Sciatic nerve (tissue), 2 donors: ENCODE results near the gene ACTL7A. TPM values are rescaled to one million over a fixed set of nuclear protein-coding genes. Genes with fewer than 3 reads are reported as not detected.
"Not testable (repeated sequence)": the region's sequence is repeated elsewhere in the genome, so short reads cannot be mapped to it uniquely, and the experiment has no call there.

Experiments
- ATAC-seq: fragments of 200-7000 bp; cut with Tn5 transposase; one replicate; pipeline ENCODE4 v1.9.1; 2020; ENCODE audit warnings: mild to moderate bottlenecking, moderate library complexity
- DNase-seq: peaks from one replicate; pipeline ENCODE4 v3.0.0-alpha.2; 2020; ENCODE audit warnings: low spot score
- intact Hi-C: fragments of 100-400 bp; cut with DNase I; formaldehyde crosslinking; loops from one replicate; pipeline ENCODE4 v1.14.2; 2022
- total RNA-seq: library from RNA; stranded (reverse); fragmentation: NEBNext Ultra II Directional; extraction: Animal tissue kit (Norgen Biotek cat#: 25700); gene quantifications from one replicate; pipeline ENCODE4 v1.2.1, GENCODE V29; 2021
- donor health status: DM: no; HTN: no; CAD: no.
- donor health status: DM: no; HTN: no; CAD: no.

Gene ACTL7A
- total RNA-seq, 1 donor from 2014 or later, result not detected

- ATAC-seq, result no peak
- no peak for DNase-seq
- intact Hi-C loops, result no loop called here
These were observed 5.8 kb downstream of the ACTL7A start for GRCh38 chr9:108867829-108868228.

DNA sequence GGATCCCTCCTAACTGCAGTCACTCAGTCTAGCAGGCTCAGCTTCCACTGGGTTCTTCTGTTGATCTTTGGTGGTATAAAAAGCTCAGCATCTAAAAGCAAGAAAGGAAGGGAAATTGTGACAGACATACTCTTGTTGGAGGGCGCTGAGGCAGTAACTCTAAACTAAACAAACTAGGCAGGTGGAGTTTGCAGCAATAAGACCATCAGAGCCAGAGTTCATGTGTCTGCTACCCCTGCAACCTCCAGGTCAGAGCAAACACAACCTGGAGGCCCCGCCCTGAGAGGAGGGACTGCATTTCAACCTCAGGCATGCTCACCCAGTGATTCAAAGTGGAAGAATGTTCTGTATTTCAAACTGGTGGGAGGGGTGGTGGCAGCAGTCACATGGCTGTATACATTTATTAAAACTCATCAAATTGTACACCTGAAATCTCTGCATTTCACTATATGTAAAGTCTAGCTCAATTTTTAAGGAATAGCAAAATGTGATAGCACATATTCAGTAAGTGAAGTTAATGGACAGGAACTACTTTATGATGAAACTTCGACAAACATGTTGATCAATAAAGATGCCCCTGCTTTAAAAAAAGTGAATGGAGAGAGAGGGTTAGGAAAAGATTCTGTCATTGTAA lies 7.1 kb downstream of the ACTL7A start:
- intact Hi-C loops, result no loop called here
- no peak for ATAC-seq
- DNase-seq, result no peak

GRCh38 chr9:108874058-108874788 lies 12.2 kb downstream of the ACTL7A start:
- no peak for DNase-seq
- no peak for ATAC-seq
- intact Hi-C loops, result no loop called here

DNA sequence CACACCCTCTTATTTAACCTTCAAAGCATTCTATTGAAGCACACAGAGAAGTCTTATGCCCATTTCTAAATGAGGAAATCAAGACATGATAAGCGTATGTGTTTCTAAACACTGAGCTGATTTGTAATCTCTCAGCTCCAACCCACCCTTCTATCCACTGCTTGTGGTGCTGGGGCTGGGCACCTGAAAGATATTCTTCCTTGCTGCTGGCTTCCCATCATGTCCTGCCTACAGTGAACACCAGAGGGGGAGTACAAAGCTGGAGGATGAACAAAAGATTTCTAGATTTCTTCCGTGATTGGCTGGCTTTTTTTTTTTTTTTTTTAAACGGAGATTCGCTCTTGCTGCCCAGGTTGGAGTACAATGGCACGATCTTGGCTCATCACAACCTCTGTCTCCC lies 14.4 kb downstream of the ACTL7A start:
- intact Hi-C loops, result no loop called here
- no peak for ATAC-seq

GRCh38 chr9:108877524-108877923 lies 15.5 kb downstream of the ACTL7A start:
- ATAC-seq (no peak), DNase-seq (no peak)
- intact Hi-C loops, result no loop called here

More for the DNA sequence above, 14.4 kb downstream of the ACTL7A start:
- DNase-seq, result no peak

- intact Hi-C loops, result no loop called here
- no peak for ATAC-seq
- DNase-seq, result no peak
These were observed 18.8 kb downstream of the ACTL7A start for GRCh38 chr9:108880738-108881316.

GRCh38 chr9:108882052-108882888 lies 20.2 kb downstream of the ACTL7A start:
- DNase-seq, result no peak
- no peak for ATAC-seq
- intact Hi-C loops, result no loop called here

DNA sequence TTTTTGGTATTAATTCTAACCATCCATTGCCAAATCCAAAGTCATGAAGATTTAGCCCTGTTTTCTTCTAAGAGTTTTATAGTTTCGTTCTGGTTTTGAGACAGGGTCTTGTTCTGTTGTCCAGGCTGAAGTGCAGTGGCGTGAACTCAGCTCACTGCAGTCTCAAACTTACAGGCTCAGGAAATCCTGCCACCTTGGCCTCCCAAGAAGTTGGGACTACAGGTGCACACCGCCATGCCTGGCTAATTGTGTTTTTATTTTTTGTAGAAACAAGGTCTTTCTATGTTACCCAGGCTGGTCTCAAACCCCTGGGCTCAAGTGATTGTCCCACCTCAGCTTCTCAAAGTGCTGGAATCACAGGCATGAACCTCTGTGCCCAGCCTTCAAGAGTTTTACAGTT lies 21.0 kb downstream of the ACTL7A start:
- ATAC-seq (no peak), DNase-seq (no peak)
- intact Hi-C loops, result no loop called here

DNA sequence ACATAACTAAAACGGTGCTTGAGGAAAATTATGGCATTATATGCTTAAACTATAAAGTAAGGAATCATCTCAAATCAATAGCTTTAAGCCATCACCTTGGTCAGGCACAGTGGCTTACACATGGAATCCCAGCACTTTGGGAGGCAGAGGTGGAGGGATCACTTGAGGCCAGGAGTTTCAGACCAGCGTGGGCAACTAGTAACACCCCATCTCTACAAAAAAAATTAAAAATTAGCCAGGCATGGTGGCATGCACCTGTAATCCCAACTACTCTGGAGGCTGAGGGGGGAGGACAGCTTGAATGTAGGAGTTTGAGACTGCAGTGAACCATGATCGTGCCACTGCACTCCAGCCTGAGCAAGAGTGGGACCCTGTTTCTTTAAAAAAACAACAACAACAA lies 22.6 kb downstream of the ACTL7A start:
- DNase-seq (no peak), ATAC-seq (no peak)
- intact Hi-C loops, result no loop called here

GRCh38 chr9:108885643-108886348 lies 23.7 kb downstream of the ACTL7A start:
- ATAC-seq, result no peak
- no peak for DNase-seq
- intact Hi-C loops, result no loop called here

DNA sequence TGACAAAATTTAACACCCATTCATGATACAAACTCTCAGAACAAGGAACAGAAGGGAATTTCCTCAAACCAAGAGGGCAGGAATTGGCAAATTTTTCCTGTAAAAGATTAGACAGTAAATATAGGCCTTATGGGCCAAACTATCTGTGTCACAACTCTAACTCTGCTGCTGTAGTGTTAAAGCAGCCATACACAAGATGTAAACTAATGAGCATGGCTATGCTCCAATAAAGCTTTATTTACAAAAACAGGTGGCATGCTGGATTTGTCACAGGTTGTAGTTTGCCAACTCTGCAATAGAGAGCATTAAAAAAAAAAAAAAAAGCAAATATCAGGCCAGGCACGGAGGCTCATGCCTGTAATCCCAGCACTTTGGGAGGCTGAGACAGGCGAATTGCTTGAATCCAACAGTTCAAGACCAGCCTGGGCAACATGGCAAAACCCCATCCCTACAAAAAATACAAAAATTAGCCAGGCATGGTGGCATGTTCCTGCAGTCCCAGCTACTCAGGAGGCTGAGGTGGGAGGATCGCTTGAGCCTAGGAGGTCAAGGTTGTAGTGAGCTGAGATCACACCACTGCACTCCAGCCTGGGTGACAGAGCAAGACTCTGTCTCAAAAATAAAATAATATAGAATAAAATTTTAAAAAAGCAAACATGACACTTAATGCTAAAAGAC lies 24.7 kb downstream of the ACTL7A start:
- DNase-seq, intact Hi-C loops, ATAC-seq: not testable (repeated sequence)

DNA sequence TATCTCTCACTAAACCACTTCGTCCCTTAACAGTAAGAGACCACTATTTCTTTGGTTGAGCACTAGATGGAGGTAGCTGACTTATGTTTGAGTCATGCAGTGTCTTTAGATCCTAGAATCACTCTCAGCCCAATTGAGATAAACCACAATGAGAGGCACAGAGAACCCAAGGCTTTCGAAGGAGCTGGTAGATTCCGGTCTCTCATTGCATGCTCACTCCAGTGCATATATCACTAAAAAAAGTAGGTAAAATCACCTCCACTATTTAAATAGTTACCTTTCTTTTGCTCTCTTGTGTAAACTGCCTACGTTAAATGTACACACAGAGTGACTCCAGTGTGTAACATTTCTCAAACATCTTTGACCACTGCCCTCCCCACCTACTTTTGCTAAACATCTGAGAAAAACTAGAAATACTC lies 27.6 kb downstream of the ACTL7A start:
- ATAC-seq (no peak), DNase-seq (no peak)
- intact Hi-C loops, result no loop called here

GRCh38 chr9:108894225-108894997 lies 32.3 kb downstream of the ACTL7A start:
- intact Hi-C loops, result no loop called here
- no peak for ATAC-seq
- no peak for DNase-seq

DNA sequence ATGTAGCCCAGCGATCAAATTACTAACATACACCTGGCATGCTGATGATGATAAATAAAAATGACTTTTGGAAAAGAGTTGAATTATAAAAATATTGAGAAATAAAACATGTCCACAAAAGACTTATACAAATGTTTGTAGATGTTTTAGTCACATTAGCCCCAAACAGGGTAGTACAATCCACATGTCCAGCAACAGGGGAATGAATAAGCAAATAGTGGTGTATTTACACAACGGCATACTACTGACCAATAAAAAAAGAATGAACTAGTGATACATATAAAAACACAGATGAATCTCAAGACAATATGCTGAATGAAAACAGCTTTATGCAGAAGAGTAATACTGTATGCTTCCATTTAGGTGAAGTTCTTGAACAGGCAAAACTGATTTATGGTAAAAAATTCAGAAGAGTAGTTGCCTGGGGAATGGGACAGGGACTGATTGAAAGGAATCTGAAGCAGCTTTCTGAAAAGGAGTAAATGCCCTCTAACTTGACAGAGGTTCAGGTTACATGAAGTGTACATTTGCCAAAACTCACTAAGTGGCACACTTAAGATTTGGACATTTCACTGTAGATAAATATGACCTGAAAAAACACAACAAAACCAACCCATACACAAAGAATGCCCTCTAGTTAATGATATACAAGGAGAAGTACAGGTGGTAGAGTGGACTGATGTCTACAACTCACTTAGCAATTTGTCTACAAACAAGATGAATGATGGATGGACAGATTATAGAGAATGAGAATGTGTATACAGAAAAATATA lies 35.4 kb downstream of the ACTL7A start:
- intact Hi-C loops, result no loop called here
- ATAC-seq (no peak), DNase-seq (no peak)

DNA sequence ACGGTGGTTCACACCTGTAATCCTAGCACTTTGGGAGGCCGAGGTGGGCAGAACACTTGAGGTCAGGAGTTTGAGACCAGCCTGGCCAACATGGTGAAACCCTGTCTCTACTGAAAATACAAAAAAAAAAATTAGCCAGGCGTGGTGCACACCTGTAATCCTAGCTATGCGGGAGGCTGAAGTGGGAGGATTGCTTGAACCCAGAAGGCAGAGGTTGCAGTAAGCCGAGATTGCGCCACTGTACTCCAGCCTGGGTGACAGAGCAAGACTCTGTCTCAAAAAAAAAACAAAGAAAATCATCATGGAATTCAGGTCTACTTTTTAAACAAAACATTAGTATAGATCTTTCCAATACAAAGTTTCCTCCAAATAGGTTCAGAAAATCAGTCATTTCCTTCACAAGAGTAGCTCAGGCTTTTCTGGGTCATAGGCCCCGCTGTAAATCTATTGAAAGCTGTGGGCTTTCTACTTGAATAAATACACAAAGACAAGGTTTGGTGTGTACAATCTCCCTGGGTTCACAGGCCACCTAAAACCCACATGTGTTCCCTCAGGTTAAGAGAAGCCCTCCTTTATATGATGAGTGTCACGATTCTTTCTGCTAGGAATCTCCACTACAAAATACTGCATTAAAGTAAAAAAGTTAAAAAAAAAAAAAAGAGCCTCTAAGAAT lies 37.1 kb downstream of the ACTL7A start:
- ATAC-seq, DNase-seq, intact Hi-C loops: not testable (repeated sequence)

DNA sequence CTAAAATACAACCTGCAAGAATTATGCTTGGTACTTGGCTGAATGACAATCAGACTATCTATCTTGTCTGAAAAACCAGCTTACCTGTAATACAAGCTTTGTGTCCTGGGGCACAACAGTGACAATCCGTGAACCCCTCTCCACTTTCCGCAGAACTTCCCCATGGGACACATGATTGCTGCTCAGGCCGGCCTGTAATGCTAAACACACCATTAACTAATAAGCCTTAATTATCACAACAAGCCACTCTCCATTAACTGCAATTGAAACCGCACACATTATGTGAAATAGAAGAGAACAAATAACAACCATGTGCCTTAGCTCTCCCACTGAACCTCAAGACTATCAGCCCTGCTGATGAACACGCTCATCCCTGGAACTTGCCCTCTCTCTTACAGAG lies 38.1 kb downstream of the ACTL7A start:
- ATAC-seq (no peak), DNase-seq (no peak)
- intact Hi-C loops, result no loop called here
